ENCODE data around the gene ADGB.
"Not testable (repeated sequence)": the region's sequence is repeated elsewhere in the genome, so short reads cannot be mapped to it uniquely, and the experiment has no call there.

ADGB gene

DNA sequence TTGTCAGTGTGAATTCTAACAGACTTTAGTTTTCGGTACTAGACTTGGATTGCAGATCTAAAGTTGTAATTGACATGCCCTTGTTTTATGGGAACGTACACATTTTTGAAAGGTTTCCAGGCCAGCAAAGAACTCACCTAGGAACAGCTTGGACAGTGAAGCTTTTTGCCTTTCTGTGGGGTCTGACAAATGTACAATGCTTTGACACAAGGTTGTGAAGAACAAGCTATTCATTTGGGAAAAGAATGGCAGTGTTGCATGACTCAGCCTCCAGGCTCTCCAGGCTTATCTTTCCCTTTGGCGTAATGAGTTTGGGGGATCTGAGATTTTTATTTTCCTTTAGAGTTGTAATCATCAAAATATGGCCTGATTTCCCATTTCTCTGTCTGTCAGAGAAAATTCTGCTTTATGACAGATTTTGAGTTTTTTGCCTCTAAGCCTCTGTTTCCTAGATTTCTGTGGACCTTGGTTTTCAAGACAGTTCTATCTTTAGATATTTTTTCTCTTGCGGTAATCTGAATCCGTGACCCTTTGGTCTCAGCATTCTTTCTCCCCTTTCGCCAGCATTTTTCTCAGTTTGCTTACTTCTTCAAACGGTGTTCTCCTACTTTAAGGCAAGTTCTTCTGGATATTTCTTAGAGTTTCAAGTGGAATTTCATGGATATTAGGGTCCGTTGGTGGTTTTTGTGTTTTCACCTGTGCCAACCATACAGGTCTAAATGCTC, 221.0 kb downstream of the ADGB start:
- DNase-seq (ENCODE audit: low spot score), result no peak

DNA sequence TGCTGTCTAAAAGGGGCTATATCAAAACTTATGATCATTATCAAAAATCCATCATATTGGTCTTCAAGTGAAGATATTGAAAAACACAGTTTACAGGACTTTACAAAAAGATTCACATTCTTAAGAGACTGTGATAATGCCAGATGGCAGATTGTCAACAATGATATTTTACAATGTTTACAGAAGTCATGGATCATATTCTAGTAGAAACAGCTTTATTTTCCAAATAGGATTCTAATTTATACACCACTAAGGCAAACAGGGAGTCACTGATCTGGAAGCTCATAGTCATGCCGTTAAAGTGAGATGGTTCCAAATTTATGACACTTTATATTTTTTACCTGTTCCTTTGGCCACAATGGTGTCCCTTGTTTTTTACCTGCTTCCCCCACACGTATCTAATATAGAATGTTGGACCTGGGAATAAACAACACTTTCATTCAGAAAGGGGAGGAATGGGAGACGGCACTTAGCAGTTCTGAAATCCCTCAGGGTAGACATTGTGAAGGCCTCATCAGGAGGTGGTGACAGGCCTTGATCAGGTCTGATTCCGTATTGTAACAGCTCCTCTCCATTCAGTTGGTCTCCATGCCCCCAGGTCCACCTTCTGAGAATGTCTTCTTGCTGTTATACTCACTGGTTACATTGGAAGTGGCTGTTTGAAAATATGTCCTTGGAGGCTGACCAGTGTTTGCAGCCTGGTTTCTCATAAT, 228.6 kb downstream of the ADGB start:
- no peak for DNase-seq (ENCODE audit: low spot score)

DNA sequence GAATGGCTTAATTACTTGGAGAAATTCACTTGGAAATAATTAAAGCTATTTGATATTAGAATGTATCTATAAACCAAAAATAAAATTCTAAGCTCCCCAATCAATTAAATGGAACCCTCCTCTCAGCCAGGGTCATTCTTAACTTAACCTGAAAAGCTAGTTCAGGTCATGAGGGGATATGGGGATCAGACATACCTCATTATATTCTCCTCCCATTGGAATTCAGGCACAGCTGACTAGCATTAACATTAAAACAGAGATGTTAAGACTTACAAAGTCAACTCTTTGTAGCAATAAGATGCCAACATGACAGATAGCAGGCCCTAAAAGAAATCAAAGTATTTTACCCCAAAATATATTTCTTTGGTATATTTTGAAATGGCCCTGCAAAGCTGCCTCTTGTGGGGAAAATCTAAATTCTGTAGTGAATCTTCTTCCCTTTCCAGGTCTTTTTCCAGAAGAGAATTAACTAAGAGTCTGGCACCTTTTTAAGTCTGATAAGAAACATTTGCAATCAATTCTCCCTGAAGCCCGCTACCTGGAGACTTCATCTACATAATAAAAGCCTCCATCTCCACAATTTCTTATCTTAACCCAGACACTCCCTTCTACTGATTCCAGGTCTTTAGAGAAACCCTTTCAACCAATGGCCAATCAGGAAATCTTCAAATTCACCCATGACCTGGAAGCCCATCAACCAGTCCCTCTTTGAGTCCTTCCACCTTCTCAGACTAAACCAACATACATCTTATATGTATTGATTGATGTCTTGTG, 231.2 kb downstream of the ADGB start:
- no peak for DNase-seq (ENCODE audit: low spot score)

DNA sequence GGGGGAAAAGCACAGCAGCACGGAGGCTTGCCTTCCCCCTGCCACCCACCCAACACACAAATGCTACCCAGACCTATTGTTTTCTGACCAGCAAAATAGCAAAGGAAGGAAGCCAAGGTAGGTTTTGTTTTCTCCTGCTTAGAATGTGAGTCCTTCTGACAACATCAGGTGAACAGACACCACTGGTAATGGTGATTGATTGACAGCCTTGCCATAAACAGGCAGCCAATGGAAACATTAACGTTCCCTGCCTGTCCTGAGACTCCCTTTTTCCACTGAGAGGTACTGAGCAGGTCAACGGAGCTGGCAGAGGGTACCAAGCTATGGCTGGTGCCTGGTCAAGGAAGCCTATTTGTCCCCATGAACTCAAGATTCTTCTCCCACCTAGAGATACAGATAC, 234.4 kb downstream of the ADGB start:
- no peak for DNase-seq (ENCODE audit: low spot score)

- DNase-seq (ENCODE audit: low spot score), result no peak
Measured at GRCh38 chr6:146840216-146840615, 241.4 kb downstream of the ADGB start.

- DNase-seq (ENCODE audit: low spot score), result no peak
Measured at GRCh38 chr6:146840641-146841040, 241.9 kb downstream of the ADGB start.

GRCh38 chr6:146847426-146847825, 248.7 kb downstream of the ADGB start:
- DNase-seq (ENCODE audit: low spot score), result no peak

- no peak for DNase-seq (ENCODE audit: low spot score)
Measured at GRCh38 chr6:146850238-146850896, 251.6 kb downstream of the ADGB start.

DNA sequence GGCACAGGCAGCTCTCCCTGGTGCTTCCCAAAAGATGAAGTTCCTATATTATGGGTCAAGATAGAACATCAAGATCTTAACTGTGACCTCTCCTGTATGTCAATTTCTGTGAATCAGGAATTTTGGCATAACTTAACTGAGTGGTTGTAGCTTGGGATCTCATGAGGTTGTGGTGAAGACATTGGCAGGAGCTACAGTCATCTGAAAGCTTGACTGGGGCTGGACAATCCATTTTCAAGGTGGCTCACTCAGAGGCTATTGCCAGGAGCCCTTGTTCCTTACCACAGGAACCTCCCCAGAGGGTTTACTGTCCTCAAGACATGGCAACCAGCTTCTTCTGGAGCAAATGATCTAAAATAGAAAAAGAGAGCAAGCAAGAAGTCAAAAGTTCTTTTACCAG, 252.2 kb downstream of the ADGB start:
- no peak for DNase-seq (ENCODE audit: low spot score)

GRCh38 chr6:146851837-146852236, 253.1 kb downstream of the ADGB start:
- DNase-seq (ENCODE audit: low spot score), result no peak

- not testable (repeated sequence) for DNase-seq (ENCODE audit: low spot score)
Measured at GRCh38 chr6:146854521-146855255, 255.9 kb downstream of the ADGB start.

GRCh38 chr6:146855889-146856288, 257.1 kb downstream of the ADGB start:
- DNase-seq (ENCODE audit: low spot score), result no peak

GRCh38 chr6:146856296-146856695, 257.5 kb downstream of the ADGB start:
- DNase-seq (ENCODE audit: low spot score), result no peak

GRCh38 chr6:146857180-146857979, 258.6 kb downstream of the ADGB start:
- peak; percentile 68 for DNase-seq (ENCODE audit: low spot score)

GRCh38 chr6:146857980-146858347, 259.2 kb downstream of the ADGB start:
- DNase-seq (ENCODE audit: low spot score), result peak; percentile 48

DNA sequence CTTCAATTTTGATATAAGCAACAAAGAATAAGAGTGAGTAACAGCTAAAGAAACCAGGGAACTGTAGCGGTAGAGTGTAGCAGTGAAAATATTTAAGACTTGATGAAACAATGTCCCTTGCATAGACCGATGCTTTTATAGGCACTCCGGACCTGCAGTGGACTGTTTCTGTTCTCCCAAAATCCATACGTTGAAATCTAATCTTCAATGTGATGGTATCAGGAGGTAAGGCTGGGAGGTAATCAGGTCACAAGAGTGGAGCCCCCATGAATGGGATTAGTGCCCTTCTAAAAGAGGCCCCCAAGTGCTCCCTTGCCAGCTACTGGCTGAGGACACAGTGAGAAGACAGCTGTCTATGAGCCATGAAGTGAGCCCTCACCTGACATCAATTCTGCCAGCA, 260.4 kb downstream of the ADGB start:
- DNase-seq (ENCODE audit: low spot score), result no peak

- no peak for DNase-seq (ENCODE audit: low spot score)
Measured at GRCh38 chr6:146859795-146860495, 261.2 kb downstream of the ADGB start.

DNA sequence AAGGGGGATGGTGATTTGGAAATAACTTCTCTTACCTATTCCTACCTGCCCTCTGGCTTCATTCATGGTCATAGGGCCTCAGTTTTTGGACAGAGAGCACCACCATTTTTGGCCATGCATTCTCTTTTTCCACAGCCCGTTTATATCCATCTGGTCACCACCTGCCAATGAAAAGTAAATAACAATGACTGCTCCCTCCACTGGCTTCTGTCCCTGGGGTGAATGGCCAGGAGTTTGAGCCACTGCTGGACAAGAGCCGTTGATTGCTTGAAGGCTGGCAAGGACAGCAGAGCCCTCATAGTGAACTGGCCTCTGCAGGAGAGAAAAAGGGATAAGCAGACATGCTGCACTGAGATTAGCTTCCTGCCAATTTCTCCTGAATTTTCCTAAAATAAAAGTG, 261.8 kb downstream of the ADGB start:
- no peak for DNase-seq (ENCODE audit: low spot score)

GRCh38 chr6:146861029-146861563, 262.3 kb downstream of the ADGB start:
- no peak for DNase-seq (ENCODE audit: low spot score)

- no peak for DNase-seq (ENCODE audit: low spot score)
Measured at GRCh38 chr6:146861716-146862115, 262.9 kb downstream of the ADGB start.
